ENCODE results near the gene DSTYK. TPM values are rescaled to one million over a fixed set of nuclear protein-coding genes. Genes with fewer than 3 reads are reported as not detected.
A peak's percentile ranks its signal among the peaks of the same experiment; 100 is the strongest.
"Not testable (repeated sequence)": the region's sequence is repeated elsewhere in the genome, so short reads cannot be mapped to it uniquely, and the experiment has no call there.

DSTYK gene
- total RNA-seq, 2 donors from 2014 or later = 8.1 to 8.2 TPM

DNA sequence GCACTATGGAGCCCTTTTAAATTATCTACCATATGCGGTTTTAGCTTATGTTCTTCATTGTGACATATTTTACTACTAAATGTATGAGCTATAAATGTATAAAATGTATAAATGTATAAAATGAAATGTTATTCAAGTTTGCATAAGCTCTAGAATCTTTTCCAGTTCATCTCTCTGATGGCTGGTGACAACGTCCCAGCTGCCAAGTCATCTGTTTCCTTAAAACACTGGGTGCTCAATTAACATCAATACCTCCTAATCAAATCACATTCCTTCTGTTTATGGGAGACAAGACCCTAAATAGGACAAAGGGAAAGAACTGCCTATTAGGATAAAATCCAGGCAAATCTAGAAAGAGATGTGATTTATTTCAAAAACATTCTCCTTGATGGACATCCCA, 22.9 kb downstream of the DSTYK start:
- intact Hi-C loops (cut with DNase I) = no loop called here
- DNase-seq (no peak), ATAC-seq (no peak)

DNA sequence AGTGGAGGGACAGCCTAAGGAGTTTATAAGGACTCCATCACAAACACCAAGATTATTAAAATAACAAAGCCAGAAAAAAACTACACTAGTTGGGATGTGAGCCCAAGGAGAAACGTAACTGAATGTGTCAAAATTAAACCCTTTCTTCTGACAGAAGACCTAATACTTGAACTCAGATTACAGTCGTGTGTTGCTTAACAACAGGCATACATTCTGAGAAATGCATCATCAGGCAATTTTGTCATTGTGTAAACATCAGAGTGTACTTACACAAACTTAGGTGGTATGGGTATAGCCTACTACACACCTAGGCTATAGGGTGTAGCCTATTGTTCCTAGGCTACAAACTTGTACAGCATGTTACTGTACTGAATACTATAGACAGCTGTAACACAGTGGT, 23.4 kb downstream of the DSTYK start:
- intact Hi-C loops (cut with DNase I) = no loop called here
- DNase-seq (no peak), ATAC-seq (peak in 1 of 2 donors; percentile 25)

DNA sequence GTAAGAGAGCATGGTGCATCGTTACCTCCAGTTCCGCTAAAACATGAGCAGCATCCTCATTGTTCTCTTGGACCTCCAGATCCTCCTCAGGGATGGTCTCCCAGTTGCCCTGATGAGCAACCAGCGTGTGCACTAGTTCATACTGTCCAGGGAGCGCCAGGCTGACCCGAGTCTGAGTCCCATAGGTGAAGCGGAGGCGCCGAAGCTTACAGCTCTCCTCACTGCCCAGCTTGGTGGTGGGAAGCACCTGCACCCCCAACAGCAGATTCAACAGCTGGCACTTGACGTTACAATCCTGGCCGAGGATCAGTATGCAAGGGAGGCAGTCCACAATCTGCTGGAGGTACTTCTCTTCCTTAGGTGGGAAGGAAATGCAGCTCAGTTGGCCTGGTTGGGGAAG, 24.1 kb downstream of the DSTYK start:
- ATAC-seq (no peak), DNase-seq (no peak)
- intact Hi-C loops (cut with DNase I) = no loop called here

DNA sequence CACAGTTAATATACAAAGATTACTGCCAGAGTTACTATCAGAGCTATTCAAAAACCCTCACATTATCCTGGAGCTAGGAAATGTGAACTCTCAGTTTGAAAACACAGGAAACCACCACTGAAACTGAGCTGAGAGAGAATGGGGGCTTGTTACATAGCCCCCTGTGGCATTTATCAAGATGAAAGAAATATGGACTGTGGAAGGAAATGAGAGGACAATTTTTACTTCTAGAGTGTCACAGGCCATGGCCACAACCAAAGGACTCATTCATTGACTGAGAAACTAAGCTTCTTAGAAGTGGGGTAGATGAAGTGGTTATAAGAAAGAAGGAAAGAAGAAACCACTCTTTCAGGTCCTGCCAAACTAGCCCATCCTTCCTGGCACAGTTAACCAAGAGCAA, 25.3 kb downstream of the DSTYK start:
- ATAC-seq = no peak
- intact Hi-C loops (cut with DNase I) = no loop called here
- no peak for DNase-seq

DNA sequence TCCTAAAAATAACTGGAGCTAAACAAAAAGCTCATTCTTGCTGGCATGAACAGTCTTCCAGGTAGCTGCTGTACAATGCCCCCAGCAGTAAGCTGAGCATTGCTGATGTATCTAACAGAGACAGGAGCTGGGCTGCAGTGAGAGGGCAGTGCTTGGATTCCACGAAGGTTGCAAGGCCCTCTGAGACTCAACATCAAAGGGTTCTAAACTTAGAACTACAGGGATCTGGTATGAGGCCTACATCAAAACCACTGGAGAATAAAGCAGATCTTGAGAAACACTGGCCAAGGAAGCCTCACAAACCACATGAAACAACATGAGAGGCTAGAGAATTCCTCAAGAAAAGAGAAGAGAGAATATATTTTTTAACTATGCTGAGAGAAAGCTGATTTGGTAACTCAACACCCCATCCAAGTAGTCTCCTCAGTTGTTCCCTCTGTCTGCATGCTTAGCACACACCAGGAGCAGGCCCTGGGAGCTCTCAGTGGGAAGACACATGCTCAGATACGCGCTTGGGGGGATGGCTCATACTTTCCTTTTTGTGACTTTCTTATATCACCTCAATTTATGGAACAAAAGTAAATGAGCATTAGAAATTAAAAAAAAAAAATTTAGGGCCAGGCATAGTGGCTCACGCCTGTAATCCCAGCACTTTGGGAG, 27.7 kb downstream of the DSTYK start:
- DNase-seq = no peak
- ATAC-seq = peak in 1 of 2 donors; percentile 43
- intact Hi-C loops (cut with DNase I) = no loop called here

DNA sequence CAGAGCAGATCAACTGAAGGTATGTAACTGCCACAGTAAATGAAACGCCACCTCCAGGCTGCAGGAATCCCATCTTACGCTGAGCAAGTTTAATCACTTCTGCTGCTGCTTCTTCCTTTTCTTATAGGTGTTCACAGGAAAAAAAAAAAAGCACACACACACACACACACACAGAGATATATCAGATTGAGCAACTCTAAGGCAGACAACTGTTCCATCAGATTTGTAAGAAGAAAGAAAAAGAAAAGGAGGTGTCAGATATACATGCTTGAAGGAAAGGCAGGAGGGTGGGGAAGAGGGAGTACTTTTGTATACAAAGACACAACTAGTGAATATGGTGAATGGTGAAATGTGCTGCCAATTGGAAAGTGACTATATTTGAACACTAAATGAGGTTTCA, 28.6 kb downstream of the DSTYK start:
- ATAC-seq = no peak
- intact Hi-C loops (cut with DNase I) = no loop called here
- no peak for DNase-seq

DNA sequence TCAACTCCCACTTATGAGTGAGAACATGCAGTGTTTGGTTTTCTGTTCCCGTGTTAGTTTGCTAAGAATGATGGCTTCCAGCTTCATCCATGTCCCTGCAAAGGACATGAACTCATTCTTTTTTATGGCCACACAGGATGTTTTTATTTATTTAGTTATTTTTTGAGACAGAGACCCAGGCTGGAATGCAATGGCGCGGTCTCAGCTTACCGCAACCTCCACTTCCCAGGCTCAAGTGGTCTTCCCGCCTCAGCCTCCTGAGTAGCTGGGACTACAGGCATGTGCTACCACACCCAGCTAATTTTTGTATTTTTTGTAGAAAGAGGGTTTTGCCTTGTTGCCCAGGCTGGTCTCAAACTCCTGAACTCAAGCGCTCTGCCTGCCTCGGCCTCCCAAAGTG, 31.2 kb downstream of the DSTYK start:
- intact Hi-C loops (cut with DNase I); DNase-seq; ATAC-seq: not testable (repeated sequence)

DNA sequence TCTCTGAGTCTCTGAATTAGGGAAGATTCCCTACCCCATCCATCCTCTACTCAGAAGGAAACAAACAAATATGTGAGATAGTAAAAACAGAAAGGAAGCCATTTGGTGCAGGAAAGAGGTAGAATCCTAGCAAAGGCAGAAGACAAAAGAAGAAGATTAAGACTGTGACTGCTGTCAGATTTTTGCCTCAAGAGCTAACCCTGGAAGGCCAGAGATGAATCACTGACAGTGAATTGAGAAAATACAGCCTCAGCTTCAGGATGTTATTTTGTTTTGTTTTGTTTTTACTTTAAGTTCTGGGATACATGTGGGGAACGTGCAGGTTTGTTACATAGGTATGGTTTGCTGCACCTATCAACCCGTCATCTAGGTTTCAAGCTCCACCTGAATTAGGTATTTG, 31.7 kb downstream of the DSTYK start:
- no peak for ATAC-seq
- intact Hi-C loops (cut with DNase I) = no loop called here
- no peak for DNase-seq

DNA sequence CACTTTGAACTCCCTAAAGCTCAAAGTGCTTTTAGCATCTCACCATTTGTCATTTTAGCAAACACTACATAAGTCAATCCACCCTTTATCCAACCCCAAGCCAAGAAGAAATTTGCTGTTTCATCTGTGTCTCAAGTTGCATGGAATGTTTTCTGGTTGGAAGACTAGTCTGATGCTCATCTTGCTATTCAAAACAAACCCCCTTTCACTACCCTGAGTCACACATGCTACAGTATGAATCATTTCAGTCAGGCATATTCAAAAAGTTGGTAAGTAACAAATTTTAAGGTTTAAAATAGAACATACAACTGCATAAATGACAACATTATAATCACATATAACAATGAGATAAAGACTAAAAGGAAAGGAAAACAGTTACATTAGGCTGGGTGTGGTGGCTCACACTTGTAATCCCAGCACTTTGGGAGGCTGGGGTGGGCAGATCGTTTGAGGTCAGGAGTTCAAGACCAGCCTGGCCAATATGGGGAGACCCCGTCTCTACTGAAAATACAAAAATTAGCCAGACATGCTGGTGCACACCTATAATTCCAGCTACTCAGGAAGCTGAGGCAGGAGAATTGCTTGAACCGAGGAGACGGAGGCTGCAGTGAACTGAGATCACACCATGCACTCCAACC, 38.7 kb downstream of the DSTYK start:
- DNase-seq (no peak), ATAC-seq (peak in 1 of 2 donors; percentile 74)
- intact Hi-C loops (cut with DNase I) = no loop called here

DNA sequence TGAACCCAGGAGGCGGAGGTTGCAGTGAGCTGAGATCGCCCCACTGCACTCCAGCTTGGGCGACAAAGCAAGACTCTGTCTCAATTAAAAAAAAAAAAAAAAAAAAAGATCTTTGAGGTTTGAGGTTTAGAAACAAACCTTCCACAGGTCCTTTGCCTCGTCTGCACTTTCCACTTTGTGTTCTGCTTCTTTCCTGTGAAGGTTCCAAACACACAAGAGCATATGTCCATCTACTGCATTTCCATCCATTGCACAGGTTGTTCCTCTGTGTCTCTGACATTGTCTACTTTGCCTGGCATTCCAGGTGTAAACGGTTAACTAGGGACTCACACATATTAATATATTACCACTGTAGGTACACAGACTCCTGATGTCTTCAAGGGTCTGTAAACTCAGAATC, 40.1 kb downstream of the DSTYK start:
- ATAC-seq = no peak
- no peak for DNase-seq
- intact Hi-C loops (cut with DNase I) = no loop called here

DNA sequence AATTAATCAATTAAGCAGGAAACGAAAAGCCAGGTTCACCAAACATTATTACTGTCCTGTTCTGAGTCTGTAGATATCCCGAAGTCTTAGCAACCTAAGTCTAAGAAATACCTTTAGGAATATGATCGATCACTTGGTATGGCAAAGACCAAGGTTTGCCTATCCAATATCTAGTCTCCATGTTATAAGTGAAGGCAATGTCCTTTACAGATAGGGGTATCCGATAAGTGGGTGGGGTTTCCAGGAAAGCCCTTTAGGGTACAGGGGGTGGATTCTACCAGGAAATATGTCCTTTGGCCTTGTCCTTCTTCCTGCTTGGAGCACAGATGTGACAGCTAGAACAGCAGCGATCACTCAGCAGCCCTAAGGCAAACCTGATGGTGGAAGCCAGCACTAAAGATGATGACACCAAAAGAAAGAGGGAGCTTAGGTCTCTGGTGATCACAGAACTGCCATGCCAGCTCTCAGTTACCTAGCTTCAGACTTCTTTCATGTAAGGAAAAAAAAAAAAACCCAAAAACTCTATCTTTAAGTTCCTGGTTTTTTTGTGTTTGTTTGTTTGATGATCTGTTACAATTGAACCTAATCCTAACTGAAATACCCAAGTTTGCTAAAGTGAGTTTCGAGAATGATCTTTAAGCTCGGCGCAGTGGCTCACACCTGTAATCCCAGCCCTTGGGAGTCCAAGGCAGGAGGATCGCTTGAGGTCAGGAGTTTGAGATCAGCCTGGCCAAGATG, 40.8 kb downstream of the DSTYK start:
- ATAC-seq (no peak), DNase-seq (no peak)
- intact Hi-C loops (cut with DNase I) = no loop called here

DNA sequence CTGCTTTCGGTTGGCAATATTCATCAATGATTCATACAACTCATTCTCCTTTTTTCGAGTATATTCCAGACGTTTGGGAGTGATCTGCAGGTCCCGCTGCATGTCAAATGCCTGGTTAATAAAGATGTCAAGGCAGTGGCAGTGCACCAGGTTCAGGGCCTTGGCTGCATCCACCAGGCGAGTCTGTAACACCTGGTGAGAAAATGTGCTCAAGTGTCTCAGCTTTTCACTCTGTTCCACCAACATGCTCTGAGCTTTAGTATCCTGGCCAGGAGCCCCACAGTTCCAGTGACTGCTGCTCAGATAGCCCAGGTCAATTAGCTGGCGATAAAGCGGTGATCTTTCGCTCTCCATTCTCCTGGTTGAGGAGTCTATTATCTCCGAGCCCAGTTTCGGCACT, 42.3 kb downstream of the DSTYK start:
- intact Hi-C loops (cut with DNase I) = no loop called here
- DNase-seq (no peak), ATAC-seq (no peak)

DNA sequence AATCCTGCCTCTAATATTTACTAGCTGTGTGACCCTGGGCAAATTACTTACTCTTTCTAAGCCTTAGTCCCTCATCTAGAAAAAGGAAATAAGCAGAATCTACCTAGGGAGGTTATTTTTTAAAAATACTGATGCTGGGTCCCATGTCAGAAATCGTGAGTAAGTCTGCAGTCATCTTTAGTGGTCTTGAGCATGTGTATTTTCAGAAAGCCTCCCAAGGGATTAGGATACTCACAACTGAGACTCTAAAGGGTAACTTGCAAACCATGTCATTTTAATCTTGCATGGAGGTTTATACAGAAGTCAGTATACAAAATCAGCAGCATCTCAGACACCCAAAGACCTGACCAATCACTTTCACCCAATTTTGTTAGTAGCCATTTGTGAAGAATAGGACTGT, 43.2 kb downstream of the DSTYK start:
- DNase-seq (no peak), ATAC-seq (no peak)
- intact Hi-C loops (cut with DNase I) = no loop called here

DNA sequence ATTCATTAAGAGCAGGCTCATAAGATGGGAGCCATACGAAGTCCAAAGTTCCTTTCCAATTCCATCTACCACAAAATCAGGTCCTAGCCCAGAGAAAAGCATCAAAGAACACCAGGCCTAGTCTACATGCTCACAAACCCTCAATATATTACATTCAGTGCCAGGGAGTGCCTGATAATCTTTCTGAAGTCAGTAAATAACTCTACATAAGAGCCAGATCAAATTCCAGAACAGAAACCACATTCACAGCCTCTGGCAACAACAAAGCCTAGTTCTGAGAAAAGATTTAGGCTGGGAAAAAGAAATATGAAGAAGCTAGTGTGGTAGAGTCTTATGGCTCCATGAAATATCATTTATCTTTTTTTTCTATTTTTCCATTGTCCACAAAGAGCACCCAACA, 49.2 kb downstream of the DSTYK start:
- ATAC-seq (no peak), DNase-seq (no peak)
- intact Hi-C loops (cut with DNase I) = no loop called here

DNA sequence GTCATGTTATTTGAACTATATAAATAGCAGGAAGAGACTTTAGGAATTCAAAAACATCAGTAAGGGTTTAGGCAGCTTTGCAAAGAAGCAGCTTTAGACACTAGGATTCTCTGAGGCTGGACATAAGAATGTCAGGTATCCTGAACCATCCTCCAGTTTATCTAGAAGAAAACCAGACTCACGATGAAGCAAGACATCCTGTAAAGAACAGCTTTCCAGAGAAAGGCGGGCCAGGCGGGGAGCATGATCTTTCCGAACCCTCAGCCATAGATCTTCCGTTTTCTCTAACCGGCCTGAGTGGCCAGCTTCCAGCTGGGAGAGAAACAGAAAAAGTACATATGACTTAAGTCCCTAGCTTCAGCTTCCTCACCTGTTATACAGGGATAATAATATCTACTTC, 50.4 kb downstream of the DSTYK start:
- DNase-seq (no peak), ATAC-seq (no peak)
- intact Hi-C loops (cut with DNase I) = no loop called here

DNA sequence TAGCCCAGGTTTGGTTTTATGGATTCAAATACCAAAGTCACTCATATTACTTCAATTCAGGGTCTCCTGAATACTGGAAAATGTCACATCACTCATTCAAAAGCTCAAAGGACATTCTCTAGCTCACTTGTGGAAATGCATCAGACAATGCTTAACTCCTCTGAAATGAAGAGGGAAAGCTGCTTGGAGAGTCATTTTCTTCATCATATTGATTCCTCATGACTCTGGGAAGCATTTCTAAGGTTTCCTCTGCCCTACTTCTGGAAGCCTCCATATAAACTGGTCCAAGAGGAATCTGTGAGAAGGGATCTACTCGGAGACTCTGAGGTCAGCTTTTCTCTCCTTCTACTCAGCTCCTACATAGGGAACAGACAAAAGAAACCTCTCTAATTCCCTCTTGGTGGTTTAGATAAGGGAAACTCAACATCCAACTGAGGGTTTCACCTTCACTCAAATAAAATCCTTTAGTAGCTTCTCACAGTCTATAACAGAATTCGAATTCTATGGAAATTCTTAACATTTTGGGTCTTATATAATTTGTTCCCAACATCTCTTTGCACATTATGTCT, 53.4 kb downstream of the DSTYK start:
- intact Hi-C loops (cut with DNase I) = no loop called here
- ATAC-seq (no peak), DNase-seq (no peak)

DNA sequence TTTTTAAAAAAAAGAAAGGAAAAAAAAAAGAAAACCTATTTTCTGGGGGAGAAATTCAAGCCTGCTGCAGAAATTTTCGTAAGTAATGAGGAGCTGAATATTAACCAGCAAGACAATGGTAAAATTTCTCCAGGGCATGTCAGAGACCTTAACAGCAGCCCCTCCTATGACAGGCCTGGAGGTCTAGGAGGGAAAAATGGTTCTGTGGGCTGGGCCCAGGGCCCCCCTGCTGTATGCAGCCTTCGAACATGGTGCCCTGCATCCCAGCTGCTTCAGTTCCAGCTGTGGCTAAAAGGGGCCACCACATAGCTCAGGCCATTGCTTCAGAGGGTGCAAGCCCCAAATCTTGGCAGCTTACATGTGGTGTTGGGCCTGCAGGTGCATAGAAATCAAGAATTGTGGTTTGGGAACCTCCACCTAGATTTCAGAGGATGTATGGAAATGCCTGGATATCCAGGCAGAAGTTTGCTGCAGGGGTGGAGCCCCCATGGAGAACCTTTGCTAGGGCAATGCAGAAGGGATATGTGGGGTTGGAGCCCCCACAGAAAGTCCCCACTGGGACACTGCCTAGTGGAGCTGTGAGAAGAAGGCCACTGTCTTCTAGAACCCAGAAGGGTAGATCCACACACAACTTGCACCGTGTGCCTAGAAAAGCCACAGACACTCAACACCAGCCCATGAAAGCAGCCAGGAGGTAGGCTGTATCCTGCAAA, 55.7 kb downstream of the DSTYK start:
- DNase-seq; ATAC-seq; intact Hi-C loops (cut with DNase I): not testable (repeated sequence)

DNA sequence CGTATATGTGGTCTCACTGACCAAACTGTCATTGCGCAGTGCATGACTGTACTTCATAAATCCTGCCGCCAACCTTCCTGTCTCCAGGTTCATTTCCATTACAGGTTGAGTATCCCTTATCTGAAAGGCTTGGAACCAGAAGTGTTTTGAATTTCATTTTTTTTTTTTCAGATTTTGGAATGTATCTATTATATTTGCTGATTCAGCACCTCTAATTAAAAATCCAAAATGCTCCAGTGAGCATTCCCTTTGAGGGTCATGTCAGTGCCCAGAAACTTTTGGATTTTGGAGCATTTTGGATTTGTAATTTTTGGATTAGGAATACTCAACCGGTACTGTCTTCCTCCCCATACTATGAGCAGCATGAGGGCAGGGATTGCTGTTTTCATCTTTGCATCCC, 59.0 kb downstream of the DSTYK start:
- ATAC-seq (no peak), DNase-seq (no peak)
- intact Hi-C loops (cut with DNase I) = no loop called here

DNA sequence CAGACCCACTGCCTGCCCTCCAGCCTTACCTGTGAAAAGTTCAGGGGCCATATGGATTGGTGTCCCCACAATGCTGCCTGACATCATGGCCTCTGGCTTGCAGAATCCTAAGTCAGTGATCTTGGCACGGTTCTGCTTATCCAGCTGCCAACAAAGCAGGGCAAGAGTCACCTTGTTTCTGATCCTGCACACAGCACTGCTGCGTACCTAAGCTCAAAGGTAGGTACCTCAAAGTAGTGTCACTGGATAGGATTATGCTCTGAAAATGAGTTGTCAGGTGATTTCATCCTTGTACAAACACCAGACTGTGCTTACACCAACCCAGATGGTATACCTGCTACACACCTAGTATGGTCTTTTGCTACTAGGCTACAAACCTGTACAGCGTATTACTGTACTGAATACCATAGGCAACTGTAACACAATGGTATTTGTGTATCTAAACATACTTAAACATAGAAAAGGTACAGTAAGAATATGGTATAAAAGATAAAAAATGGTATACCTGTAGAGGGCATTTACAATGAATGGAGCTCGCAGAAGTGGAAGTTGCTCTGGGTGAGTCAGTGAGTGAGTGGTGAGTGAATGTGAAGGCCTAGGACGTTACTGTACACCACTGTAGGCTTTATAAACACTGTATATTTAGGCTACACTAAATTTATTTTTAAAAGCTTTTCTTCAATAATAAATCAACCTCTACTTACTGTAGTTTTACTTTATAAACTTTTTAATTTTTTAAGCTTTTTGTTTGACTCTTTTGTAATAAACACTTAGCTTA, 60.7 kb downstream of the DSTYK start:
- ATAC-seq = no peak
- DNase-seq = no peak

More for the DNA sequence above, 60.7 kb downstream of the DSTYK start:
- intact Hi-C loops (cut with DNase I) = no loop called here
